CD14-positive monocyte (primary cell): ENCODE data around the gene SPTBN1. TPM values are rescaled to one million over a fixed set of nuclear protein-coding genes. Genes with fewer than 3 reads are reported as not detected.

Experiments used
- DNase-seq, 3 donors: peaks; one replicate each; pipeline ENCODE4 v3.0.0-alpha.2; 2011 to 2022
- H2AFZ ChIP-seq: 2 replicates; pipeline ENCODE4 v1.6.0; 2012; ENCODE audit warnings: mild to moderate bottlenecking, low read depth, low read length, inconsistent platforms; ENCODE audit not compliant: insufficient read depth, poor library complexity, severe bottlenecking
- H3K27ac ChIP-seq, 2 donors: 1 replicate in 1 of 2; 2 replicates in 1 of 2; pipeline ENCODE4 v1.5.1; 2012 to 2013; ENCODE audit warnings: low read length in 2 of 2, control low read depth in 1 of 2, inconsistent platforms in 1 of 2, low read depth in 1 of 2, mild to moderate bottlenecking in 1 of 2
- H3K27me3 ChIP-seq, 2 donors: one replicate each; pipeline versions ENCODE4 v1.6.0 to v1.6.1; 2011 to 2013; ENCODE audit warnings: low read length in 2 of 2; ENCODE audit not compliant: control insufficient read depth in 2 of 2, insufficient read depth in 2 of 2
- H3K36me3 ChIP-seq, 2 donors: replicated peaks in 1 of 2; 1 replicate in 1 of 2; 2 replicates in 1 of 2; pipeline versions ENCODE4 v1.5.1 to v1.6.1; 2012 to 2013; ENCODE audit warnings: low read length in 2 of 2, control low read depth in 1 of 2, inconsistent platforms in 1 of 2, mild to moderate bottlenecking in 1 of 2; ENCODE audit not compliant: insufficient read depth in 2 of 2, control insufficient read depth in 1 of 2
- H3K4me1 ChIP-seq, 2 donors: 1 replicate in 1 of 2; 2 replicates in 1 of 2; pipeline versions ENCODE4 v1.5.1 to v1.6.1; 2012 to 2013; ENCODE audit warnings: low read length in 2 of 2, control low read depth in 1 of 2, inconsistent platforms in 1 of 2, mild to moderate bottlenecking in 1 of 2, moderate library complexity in 1 of 2; ENCODE audit not compliant: insufficient read depth in 2 of 2, control insufficient read depth in 1 of 2
- H3K4me2 ChIP-seq: replicated peaks from 2 replicates; pipeline ENCODE3; 2012; ENCODE audit warnings: low read length, moderate library complexity, mild to moderate bottlenecking; ENCODE audit not compliant: poor library complexity, severe bottlenecking; ENCODE audit errors: extremely low read depth
- H3K4me3 ChIP-seq, 3 experiments: fragments of 200-600 bp in 1 of 3; sonication (generic) in 1 of 3; replicated peaks in 1 of 3; 1 replicate in 2 of 3; 2 replicates in 1 of 3; pipeline ENCODE4 v1.5.1; 2011 to 2013; ENCODE audit warnings: low read length in 3 of 3, mild to moderate bottlenecking in 3 of 3, control low read depth in 2 of 3, low read depth in 2 of 3, inconsistent platforms in 1 of 3, moderate library complexity in 1 of 3
- H3K79me2 ChIP-seq: 2 replicates; pipeline ENCODE4 v1.6.0; 2012; ENCODE audit warnings: mild to moderate bottlenecking, control low read depth, inconsistent platforms, low read length, moderate library complexity; ENCODE audit not compliant: insufficient read depth
- H3K9ac ChIP-seq: 2 replicates; pipeline ENCODE4 v1.6.0; 2017; ENCODE audit warnings: low read length, mild to moderate bottlenecking; ENCODE audit not compliant: insufficient read depth, poor library complexity, severe bottlenecking
- H3K9me3 ChIP-seq, 2 donors: replicated peaks in 1 of 2; 1 replicate in 1 of 2; 2 replicates in 1 of 2; pipeline versions ENCODE4 v1.5.1 to v1.6.1; 2012 to 2013; ENCODE audit warnings: low read length in 2 of 2, control low read depth in 1 of 2; ENCODE audit not compliant: control insufficient read depth in 1 of 2, insufficient read depth in 1 of 2
- H4K20me1 ChIP-seq: 2 replicates; pipeline ENCODE4 v1.6.0; 2012; ENCODE audit warnings: mild to moderate bottlenecking, low read length, control low read depth, moderate library complexity; ENCODE audit not compliant: insufficient read depth
- H3K27ac Mint-ChIP-seq, 7 donors: one replicate each; pipeline ENCODE4 v1.8.0; 2020; ENCODE audit warnings: mild to moderate bottlenecking in 7 of 7, mixed read lengths in 7 of 7, moderate library complexity in 6 of 7, inconsistent platforms in 2 of 7
- H3K27me3 Mint-ChIP-seq, 3 donors: one replicate each; pipeline ENCODE4 v1.8.0; 2021 to 2022; ENCODE audit warnings: low read depth in 3 of 3, mild to moderate bottlenecking in 3 of 3, mixed read lengths in 3 of 3, moderate library complexity in 3 of 3, inconsistent platforms in 1 of 3
- H3K36me3 Mint-ChIP-seq, 2 donors: one replicate each; pipeline ENCODE4 v1.8.0; 2020; ENCODE audit warnings: mixed read lengths in 2 of 2, inconsistent platforms in 1 of 2, mild to moderate bottlenecking in 1 of 2
- H3K4me1 Mint-ChIP-seq: one replicate; pipeline ENCODE4 v1.8.0; 2020; ENCODE audit warnings: mild to moderate bottlenecking, mixed read lengths
- H3K4me3 Mint-ChIP-seq, 2 donors: one replicate each; pipeline ENCODE4 v1.8.0; 2020; ENCODE audit warnings: mild to moderate bottlenecking in 2 of 2, mixed read lengths in 2 of 2, moderate library complexity in 1 of 2
- H3K9me3 Mint-ChIP-seq, 7 donors: one replicate each; pipeline ENCODE4 v1.8.0; 2020 to 2022; ENCODE audit warnings: mixed read lengths in 7 of 7, mild to moderate bottlenecking in 6 of 7, moderate library complexity in 6 of 7, inconsistent platforms in 2 of 7
- WGBS: methylation state at CpG from one replicate; pipeline ENCODE4 v1.1.5; 2013; ENCODE audit warnings: missing lambda C conversion rate; ENCODE audit not compliant: insufficient coverage; 5-methylcytosine and 5-hydroxymethylcytosine counted together
- intact Hi-C, 2 donors: fragments of 100-400 bp; cut with micrococcal nuclease; formaldehyde crosslinking; loops; one replicate each; pipeline versions ENCODE4 v1.15.0 to v1.15.1; 2023
- polyA plus RNA-seq, 3 donors: library from polyadenylated mRNA; depleted of rRNA in 1 of 3; unstranded in 2 of 3; stranded (reverse) in 1 of 3; fragments of 300-500 nt in 2 of 3; fragments of >200 nt in 1 of 3; fragmentation: Illumina TruSeq in 2 of 3; gene quantifications; 1 replicate in 2 of 3; 2 replicates in 1 of 3; pipeline ENCODE4 v1.2.3, GENCODE V29; 2012 to 2021
- TF ChIP-seq, protein P1 (sequence below): fragments of 200-600 bp; IDR thresholded peaks from one replicate; pipeline ENCODE4 v1.8.0; 2022; ENCODE audit warnings: antibody characterized with exemption, mild to moderate bottlenecking

The SPTBN1 gene
- polyA plus RNA-seq, 3 donors = 0.79 to 2.8 (median 1.7) TPM

DNA sequence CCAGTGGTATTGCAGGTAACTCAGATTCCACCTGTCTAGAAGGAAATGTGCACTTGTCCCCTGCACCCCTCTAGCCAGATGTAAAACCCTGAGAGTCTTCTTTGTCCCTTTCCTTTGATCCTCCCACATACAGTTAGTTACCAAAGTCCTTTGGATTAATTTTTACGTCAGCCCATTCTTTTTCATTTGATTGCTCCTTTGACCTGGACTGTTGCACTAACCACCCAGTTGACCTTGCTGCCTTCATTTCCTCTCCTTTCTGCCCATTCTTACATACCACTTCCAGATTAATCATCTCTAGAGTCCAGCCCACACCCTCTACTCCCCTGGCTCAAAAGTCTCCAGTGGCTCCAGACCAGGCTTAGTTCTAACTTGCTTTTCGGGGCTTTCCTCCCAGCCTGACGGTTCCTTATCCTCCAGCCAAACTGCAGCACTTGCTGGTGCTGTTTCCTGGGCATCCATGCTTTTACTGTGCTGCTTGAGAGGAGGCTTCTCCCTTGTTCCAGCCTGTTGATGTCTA, 99.3 kb downstream of the SPTBN1 start:
- Mint-ChIP-seq H3K4me1 (peaks cover 28% of the 10 kb centered on the region), H3K27ac (no peak overlapping the region), H3K4me3 (no peak overlapping the region), H3K27me3 (peaks cover 1 to 10% (median 8%) of the 10 kb centered on the region in 3 donors), H3K9me3 (no peaks in the 10 kb centered on the region), H3K36me3 (no peaks in the 10 kb centered on the region)
- Histone ChIP-seq H3K79me2 (peaks cover 7% of the 10 kb centered on the region), H2AFZ (no peak overlapping the region), H3K4me3 (no peak overlapping the region), H3K27ac (no peak overlapping the region), H3K27me3 (no peaks in the 10 kb centered on the region), H3K36me3 (no peaks in the 10 kb centered on the region), H3K9me3 (no peaks in the 10 kb centered on the region), H3K9ac (no peak overlapping the region), H3K4me2 (no peak overlapping the region), H4K20me1 (no peaks in the 10 kb centered on the region), H3K4me1 (peaks cover 14 to 28% of the 10 kb centered on the region in 2 donors)
- TF ChIP-seq, protein P1, sequence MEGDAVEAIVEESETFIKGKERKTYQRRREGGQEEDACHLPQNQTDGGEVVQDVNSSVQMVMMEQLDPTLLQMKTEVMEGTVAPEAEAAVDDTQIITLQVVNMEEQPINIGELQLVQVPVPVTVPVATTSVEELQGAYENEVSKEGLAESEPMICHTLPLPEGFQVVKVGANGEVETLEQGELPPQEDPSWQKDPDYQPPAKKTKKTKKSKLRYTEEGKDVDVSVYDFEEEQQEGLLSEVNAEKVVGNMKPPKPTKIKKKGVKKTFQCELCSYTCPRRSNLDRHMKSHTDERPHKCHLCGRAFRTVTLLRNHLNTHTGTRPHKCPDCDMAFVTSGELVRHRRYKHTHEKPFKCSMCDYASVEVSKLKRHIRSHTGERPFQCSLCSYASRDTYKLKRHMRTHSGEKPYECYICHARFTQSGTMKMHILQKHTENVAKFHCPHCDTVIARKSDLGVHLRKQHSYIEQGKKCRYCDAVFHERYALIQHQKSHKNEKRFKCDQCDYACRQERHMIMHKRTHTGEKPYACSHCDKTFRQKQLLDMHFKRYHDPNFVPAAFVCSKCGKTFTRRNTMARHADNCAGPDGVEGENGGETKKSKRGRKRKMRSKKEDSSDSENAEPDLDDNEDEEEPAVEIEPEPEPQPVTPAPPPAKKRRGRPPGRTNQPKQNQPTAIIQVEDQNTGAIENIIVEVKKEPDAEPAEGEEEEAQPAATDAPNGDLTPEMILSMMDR = no peak
- intact Hi-C loops = no loop called here
- 100% methylated on average over 2 of the region's 3 CpGs for WGBS
- no peak for DNase-seq

DNA sequence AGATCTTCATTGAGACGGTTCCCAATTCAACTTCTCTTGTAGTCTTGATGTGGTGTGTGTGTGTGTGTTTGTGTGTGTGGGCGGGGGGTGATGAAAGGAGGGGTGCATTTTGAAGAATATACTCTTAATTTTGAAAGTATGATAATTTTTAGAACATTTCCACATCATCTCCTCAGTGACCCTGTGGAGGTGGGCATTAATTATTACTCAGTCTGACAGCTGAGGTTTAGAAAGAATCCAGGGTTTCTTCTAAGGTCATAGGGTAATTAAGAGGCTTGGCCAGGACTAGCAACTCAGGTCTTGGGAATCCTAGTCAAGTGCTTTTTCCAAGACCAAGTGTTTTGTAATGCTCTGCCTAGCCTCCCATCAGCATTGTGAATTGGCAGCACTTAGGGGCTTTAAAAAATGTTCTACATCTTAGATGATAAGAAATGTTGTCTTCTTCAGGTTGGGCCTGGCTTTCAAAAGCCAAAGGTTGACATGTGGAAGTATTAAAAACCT, 100.5 kb downstream of the SPTBN1 start:
- Mint-ChIP-seq H3K9me3 (no peaks in the 10 kb centered on the region), H3K27ac (peak overlapping the region in 1 of 7 donors; percentile 91), H3K4me3 (no peak overlapping the region), H3K27me3 (peaks cover 1 to 10% (median 8%) of the 10 kb centered on the region in 3 donors), H3K36me3 (no peaks in the 10 kb centered on the region), H3K4me1 (peaks cover 38% of the 10 kb centered on the region)
- H2AFZ ChIP-seq = no peak overlapping the region
- no CpG with 5 or more reads among the region's 2 CpGs for WGBS
- H3K4me2 ChIP-seq = no peak overlapping the region
- H3K4me1 ChIP-seq = peaks cover 24 to 38% of the 10 kb centered on the region in 2 donors
- TF ChIP-seq, protein P1 = no peak
- H4K20me1 ChIP-seq = no peaks in the 10 kb centered on the region
- H3K4me3 ChIP-seq = no peak overlapping the region
- peaks cover 16% of the 10 kb centered on the region for H3K79me2 ChIP-seq
- no peak overlapping the region for H3K9ac ChIP-seq
- H3K27me3 ChIP-seq = no peaks in the 10 kb centered on the region
- no peaks in the 10 kb centered on the region for H3K9me3 ChIP-seq
- no peak for DNase-seq
- intact Hi-C loops = no loop called here
- H3K27ac ChIP-seq = no peak overlapping the region
- H3K36me3 ChIP-seq = no peaks in the 10 kb centered on the region
